Prostate gland (tissue), 2 donors: ENCODE measurements around the gene USP38. TPM values are rescaled to one million over a fixed set of nuclear protein-coding genes. Genes with fewer than 3 reads are reported as not detected.
"Not testable (repeated sequence)": the region's sequence is repeated elsewhere in the genome, so short reads cannot be mapped to it uniquely, and the experiment has no call there.

ENCODE experiments used
- DNase-seq: peaks from one replicate; pipeline ENCODE4 v3.0.0-alpha.2; 2019; ENCODE audit warnings: low spot score
- H3K27ac ChIP-seq, 2 donors: fragments of 200-600 bp; sonication (generic); 2 replicates each; pipeline ENCODE4 v1.5.1; 2017 to 2019
- H3K27me3 ChIP-seq: fragments of 200-600 bp; sonication (generic); replicated peaks from 2 replicates; pipeline ENCODE4 v1.5.1; 2019; ENCODE audit not compliant: insufficient read depth
- H3K36me3 ChIP-seq, 2 donors: fragments of 200-600 bp; sonication (generic); 1 replicate in 1 of 2; 2 replicates in 1 of 2; pipeline versions ENCODE4 v1.5.1 to v1.8.1; 2017 to 2019
- H3K4me1 ChIP-seq: fragments of 200-600 bp; sonication (generic); replicated peaks from 2 replicates; pipeline ENCODE4 v1.5.1; 2019
- H3K4me3 ChIP-seq, 2 donors: fragments of 200-600 bp; sonication (generic); 2 replicates each; pipeline ENCODE4 v1.5.1; 2017 to 2019
- H3K9me3 ChIP-seq: fragments of 200-600 bp; sonication (generic); 2 replicates; pipeline ENCODE4 v1.5.1; 2017
- POLR2A ChIP-seq: fragments of 450-650 bp; IDR thresholded peaks from one replicate; pipeline ENCODE4 v1.6.1; 2016; ENCODE audit warnings: antibody characterized with exemption, mild to moderate bottlenecking
- POLR2AphosphoS5 ChIP-seq: sonication (generic); formaldehyde crosslinking; IDR thresholded peaks from one replicate; pipeline ENCODE4 v1.6.1; 2017; ENCODE audit warnings: antibody characterized with exemption
- WGBS: methylation state at CpG from one replicate; pipeline ENCODE4 v1.1.5; 2018; 5-methylcytosine and 5-hydroxymethylcytosine counted together
- intact Hi-C: fragments of 100-400 bp; cut with DNase I; formaldehyde crosslinking; loops from one replicate; pipeline ENCODE4 v1.14.2; 2022
- total RNA-seq, 2 donors: library from RNA; depleted of rRNA; stranded (reverse); fragments of >200 nt; gene quantifications; one replicate each; pipeline ENCODE4 v1.1.0, GENCODE V29; 2016
- TF ChIP-seq, protein P1 (sequence below), 4 experiments: fragments of 200-600 bp in 2 of 4; fragments of 450-650 bp in 2 of 4; sonication (generic) in 2 of 4; IDR thresholded peaks; 1 replicate in 3 of 4; 2 replicates in 1 of 4; pipeline ENCODE4 v1.5.1; 2016 to 2019; ENCODE audit warnings: antibody characterized with exemption in 4 of 4, mild to moderate bottlenecking in 2 of 4, moderate library complexity in 2 of 4

Gene USP38
- total RNA-seq, 2 donors from 2014 or later = 19.1 to 21.2 TPM

DNA sequence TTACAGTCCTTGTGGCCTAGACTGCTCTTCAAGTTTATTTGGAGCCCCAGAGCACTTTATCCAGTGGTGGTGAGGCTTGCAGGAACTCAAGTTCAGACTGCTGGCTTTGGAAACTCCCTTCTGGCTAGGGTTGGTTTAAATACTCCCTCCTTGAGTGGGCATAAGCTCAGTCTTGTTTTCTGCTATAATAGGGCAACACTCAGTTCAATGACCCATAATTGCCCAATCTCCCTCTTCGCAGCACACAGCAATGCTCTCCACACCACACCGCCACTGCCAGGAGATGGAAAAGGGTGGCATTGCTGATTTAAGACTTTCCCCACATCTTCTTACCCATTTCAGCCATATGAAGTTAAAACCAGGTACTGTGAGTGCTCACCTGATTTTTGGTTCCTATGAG, 27.9 kb upstream of the USP38 start:
- Histone ChIP-seq H3K4me1 (no peaks in the 10 kb centered on the region), H3K27me3 (no peaks in the 10 kb centered on the region), H3K36me3 (no peaks in the 10 kb centered on the region), H3K4me3 (no peak overlapping the region), H3K27ac (no peak overlapping the region), H3K9me3 (no peaks in the 10 kb centered on the region)
- TF ChIP-seq POLR2A (no peak), POLR2AphosphoS5 (no peak)
- TF ChIP-seq, protein P1, sequence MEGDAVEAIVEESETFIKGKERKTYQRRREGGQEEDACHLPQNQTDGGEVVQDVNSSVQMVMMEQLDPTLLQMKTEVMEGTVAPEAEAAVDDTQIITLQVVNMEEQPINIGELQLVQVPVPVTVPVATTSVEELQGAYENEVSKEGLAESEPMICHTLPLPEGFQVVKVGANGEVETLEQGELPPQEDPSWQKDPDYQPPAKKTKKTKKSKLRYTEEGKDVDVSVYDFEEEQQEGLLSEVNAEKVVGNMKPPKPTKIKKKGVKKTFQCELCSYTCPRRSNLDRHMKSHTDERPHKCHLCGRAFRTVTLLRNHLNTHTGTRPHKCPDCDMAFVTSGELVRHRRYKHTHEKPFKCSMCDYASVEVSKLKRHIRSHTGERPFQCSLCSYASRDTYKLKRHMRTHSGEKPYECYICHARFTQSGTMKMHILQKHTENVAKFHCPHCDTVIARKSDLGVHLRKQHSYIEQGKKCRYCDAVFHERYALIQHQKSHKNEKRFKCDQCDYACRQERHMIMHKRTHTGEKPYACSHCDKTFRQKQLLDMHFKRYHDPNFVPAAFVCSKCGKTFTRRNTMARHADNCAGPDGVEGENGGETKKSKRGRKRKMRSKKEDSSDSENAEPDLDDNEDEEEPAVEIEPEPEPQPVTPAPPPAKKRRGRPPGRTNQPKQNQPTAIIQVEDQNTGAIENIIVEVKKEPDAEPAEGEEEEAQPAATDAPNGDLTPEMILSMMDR (IDR thresholded peaks at IDR 0.05) = no peak
- WGBS = 98% methylated on average over 2 of the region's 2 CpGs
- DNase-seq = no peak
- intact Hi-C loops = no loop called here

DNA sequence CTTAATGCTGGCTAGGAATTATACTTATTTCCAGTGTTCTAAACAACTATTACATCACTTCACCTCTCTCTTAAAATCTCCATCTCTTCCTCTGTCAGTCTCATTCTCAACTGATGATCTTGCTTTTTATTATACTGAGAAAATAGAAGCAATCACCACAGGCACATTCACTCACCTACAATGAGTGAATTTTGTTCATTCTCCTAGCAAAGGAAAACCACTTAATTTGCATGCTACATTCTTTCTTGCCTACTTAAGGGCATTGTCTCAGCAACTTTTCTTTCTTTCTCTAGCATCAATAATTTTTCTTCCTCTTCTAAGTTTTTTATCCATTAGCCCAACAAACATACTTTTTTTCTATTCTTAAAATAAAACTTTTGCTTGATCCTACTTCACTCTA, 21.1 kb upstream of the USP38 start:
- intact Hi-C loops = no loop called here
- H3K27me3 ChIP-seq = no peaks in the 10 kb centered on the region
- H3K36me3 ChIP-seq = no peaks in the 10 kb centered on the region
- H3K27ac ChIP-seq = no peak overlapping the region
- no peak for DNase-seq
- TF ChIP-seq POLR2A = no peak
- TF ChIP-seq, protein P1 (IDR thresholded peaks at IDR 0.05) = no peak
- TF ChIP-seq POLR2AphosphoS5 = no peak
- H3K9me3 ChIP-seq = no peaks in the 10 kb centered on the region
- no peak overlapping the region for H3K4me3 ChIP-seq
- no peaks in the 10 kb centered on the region for H3K4me1 ChIP-seq

DNA sequence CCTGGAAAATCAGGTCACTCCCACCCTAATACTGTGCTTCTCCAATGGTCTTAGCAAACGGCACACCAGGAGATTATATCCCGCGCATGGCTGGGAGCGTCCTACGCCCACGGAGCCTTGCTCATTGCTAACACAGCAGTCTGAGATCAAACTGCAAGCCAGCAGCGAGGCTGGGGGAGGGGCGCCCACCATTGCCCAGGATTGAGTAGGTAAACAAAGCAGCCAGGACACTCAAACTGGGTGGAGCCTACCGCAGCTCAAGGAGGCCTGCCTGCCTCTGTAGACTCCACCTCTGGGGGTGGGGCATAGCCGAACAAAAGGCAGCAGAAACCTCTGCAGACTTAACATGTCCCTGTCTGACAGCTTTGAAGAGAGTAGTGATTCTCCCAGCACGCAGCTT, 18.0 kb upstream of the USP38 start:
- intact Hi-C loops, DNase-seq, H3K36me3 ChIP-seq, H3K4me3 ChIP-seq, H3K9me3 ChIP-seq, H3K4me1 ChIP-seq, H3K27me3 ChIP-seq, H3K27ac ChIP-seq: not testable (repeated sequence)
- WGBS = 95% methylated on average over 11 of the region's 11 CpGs

DNA sequence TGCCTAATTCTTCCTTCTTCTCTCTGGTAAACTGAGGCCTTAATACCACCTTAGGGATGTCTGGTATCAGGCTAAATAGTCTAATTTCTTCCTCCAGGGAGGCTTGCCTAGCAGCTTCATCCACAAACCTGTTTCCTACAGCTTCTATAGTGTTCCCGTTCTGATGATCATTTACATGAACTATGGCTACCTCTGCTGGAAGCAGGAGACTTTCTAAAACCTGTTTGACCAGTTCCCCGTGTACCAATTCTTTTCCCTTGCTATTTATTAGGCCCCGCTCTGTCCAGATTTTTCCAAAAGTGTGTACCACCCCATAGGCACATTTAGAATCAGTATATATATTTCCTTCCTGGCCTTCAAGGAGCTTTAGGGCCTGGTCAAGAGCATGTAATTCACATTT, 5.8 kb upstream of the USP38 start:
- WGBS = 56% methylated on average over 3 of the region's 3 CpGs
- Histone ChIP-seq H3K36me3 (no peaks in the 10 kb centered on the region), H3K4me1 (no peaks in the 10 kb centered on the region), H3K27ac (no peak overlapping the region), H3K9me3 (no peaks in the 10 kb centered on the region), H3K27me3 (no peaks in the 10 kb centered on the region), H3K4me3 (no peak overlapping the region)
- intact Hi-C loops = no loop called here
- peak; percentile 19 for DNase-seq
- TF ChIP-seq, protein P1 (IDR thresholded peaks at IDR 0.05) = peak in 1 of 4 experiments; percentile 14
- TF ChIP-seq POLR2A (no peak), POLR2AphosphoS5 (peak; percentile 18)

DNA sequence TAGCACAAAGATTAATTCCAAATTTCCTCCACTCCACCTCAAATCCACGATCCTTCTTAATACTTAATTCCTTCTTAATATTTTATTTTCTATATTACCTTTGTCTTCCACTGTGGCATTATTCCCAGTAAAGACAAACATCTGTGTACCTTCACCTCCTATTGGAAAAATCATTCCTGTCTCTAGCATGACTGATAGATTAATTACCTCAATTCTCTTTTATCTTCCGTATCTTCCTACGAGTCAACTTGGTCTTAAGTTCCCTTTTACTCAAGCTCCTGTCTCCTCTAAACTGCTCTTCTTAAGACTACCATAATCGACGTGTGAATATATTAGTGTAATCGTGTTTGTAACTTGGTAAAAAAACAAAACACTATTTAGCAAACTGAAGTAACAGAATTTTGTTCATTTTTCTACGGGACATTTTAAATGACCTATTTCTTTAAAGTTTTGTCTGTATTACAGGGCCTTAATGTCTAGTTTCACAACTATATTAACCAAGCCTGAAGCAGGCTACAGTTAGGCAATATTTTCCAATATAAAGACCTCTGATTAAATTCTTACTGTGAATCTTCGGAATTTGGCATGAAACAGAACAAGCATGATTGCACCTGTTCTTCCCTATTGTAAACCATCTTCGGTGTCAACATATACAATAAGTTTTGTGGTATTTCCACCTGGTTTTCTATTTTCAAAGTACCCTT, 1.1 kb upstream of the USP38 start:
- Histone ChIP-seq H3K4me1 (no peaks in the 10 kb centered on the region), H3K9me3 (no peaks in the 10 kb centered on the region), H3K27me3 (no peaks in the 10 kb centered on the region), H3K27ac (peak overlapping the region; percentile 89 to 95), H3K36me3 (no peaks in the 10 kb centered on the region), H3K4me3 (peak overlapping the region; percentile 83 to 92)
- WGBS = 45% methylated on average over 9 of the region's 9 CpGs
- TF ChIP-seq POLR2AphosphoS5 (no peak), POLR2A (no peak)
- TF ChIP-seq, protein P1 (IDR thresholded peaks at IDR 0.05) = no peak
- no peak for DNase-seq
- intact Hi-C loops = no loop called here
